Lower lobe of right lung (tissue), 2 donors: ENCODE results near the gene RDH16. TPM values are rescaled to one million over a fixed set of nuclear protein-coding genes. Genes with fewer than 3 reads are reported as not detected.

Experiments used
- ATAC-seq, 2 donors: fragments of 200-7000 bp; cut with Tn5 transposase; one replicate each; pipeline ENCODE4 v1.9.1; 2020 to 2022; ENCODE audit warnings: mild to moderate bottlenecking in 2 of 2, moderate library complexity in 2 of 2
- DNase-seq: peaks from one replicate; pipeline ENCODE4 v3.0.0-alpha.2; 2020
- H3K27ac ChIP-seq: fragments of 200-600 bp; one replicate; pipeline ENCODE4 v1.8.0; 2022
- H3K27me3 ChIP-seq: fragments of 200-600 bp; one replicate; pipeline ENCODE4 v1.8.0; 2022; ENCODE audit warnings: low read depth
- H3K36me3 ChIP-seq: fragments of 200-600 bp; one replicate; pipeline ENCODE4 v1.8.0; 2022; ENCODE audit warnings: mild to moderate bottlenecking
- H3K4me1 ChIP-seq: fragments of 200-600 bp; one replicate; pipeline ENCODE4 v1.8.0; 2022
- H3K4me3 ChIP-seq: fragments of 200-600 bp; one replicate; pipeline ENCODE4 v1.8.0; 2022; ENCODE audit warnings: mild to moderate bottlenecking
- H3K9me3 ChIP-seq: fragments of 200-600 bp; one replicate; pipeline ENCODE4 v1.8.0; 2022
- intact Hi-C: fragments of 100-400 bp; cut with DNase I; formaldehyde crosslinking; loops from one replicate; pipeline ENCODE4 v1.11.0; 2022
- total RNA-seq: library from RNA; stranded (reverse); fragmentation: NEBNext Ultra II Directional; extraction: Animal tissue kit (Norgen Biotek cat#: 25700); gene quantifications from one replicate; pipeline ENCODE4 v1.2.1, GENCODE V29; 2021
- TF ChIP-seq, protein P1 (sequence below): fragments of 200-600 bp; IDR thresholded peaks from one replicate; pipeline ENCODE4 v1.8.0; 2022; ENCODE audit warnings: antibody characterized with exemption, mild to moderate bottlenecking
- donor health status: DM: no; HTN: yes; CAD: no; lungs with severe emphysema.

The RDH16 gene
- total RNA-seq, 1 donor from 2014 or later: 0.53 TPM

DNA sequence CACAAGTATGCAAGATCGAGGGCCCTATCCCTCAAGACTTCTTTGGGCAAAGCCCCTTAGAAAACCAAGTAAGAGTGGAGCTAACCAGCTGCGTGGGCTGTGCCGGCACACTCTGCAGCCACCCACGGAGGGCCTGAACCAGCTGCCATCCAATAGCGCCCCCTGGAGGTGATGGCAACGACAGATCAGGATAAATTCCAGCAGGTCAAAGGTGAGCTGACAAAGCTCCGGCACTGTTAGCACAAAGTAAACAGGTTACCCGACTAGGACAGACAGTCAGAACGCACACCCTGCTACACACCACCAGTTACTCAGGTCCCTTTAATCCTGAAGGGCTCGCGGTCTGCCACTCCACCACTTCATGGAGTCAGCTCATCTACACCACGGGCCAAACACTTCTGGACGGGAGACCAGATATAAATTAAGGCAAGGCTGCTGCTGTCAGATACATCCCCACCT, 44.1 kb upstream of the RDH16 start:
- Histone ChIP-seq H3K27ac (no peak overlapping the region), H3K4me1 (peaks cover 28% of the 10 kb centered on the region), H3K36me3 (peaks cover 50% of the 10 kb centered on the region), H3K27me3 (no peaks in the 10 kb centered on the region), H3K4me3 (no peak overlapping the region), H3K9me3 (no peaks in the 10 kb centered on the region)
- ATAC-seq: peak; percentile 76 to 81
- TF ChIP-seq, protein P1, sequence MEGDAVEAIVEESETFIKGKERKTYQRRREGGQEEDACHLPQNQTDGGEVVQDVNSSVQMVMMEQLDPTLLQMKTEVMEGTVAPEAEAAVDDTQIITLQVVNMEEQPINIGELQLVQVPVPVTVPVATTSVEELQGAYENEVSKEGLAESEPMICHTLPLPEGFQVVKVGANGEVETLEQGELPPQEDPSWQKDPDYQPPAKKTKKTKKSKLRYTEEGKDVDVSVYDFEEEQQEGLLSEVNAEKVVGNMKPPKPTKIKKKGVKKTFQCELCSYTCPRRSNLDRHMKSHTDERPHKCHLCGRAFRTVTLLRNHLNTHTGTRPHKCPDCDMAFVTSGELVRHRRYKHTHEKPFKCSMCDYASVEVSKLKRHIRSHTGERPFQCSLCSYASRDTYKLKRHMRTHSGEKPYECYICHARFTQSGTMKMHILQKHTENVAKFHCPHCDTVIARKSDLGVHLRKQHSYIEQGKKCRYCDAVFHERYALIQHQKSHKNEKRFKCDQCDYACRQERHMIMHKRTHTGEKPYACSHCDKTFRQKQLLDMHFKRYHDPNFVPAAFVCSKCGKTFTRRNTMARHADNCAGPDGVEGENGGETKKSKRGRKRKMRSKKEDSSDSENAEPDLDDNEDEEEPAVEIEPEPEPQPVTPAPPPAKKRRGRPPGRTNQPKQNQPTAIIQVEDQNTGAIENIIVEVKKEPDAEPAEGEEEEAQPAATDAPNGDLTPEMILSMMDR: peak; percentile 80
- intact Hi-C loops: no loop called here
- peak; percentile 80 for DNase-seq

- DNase-seq (no peak), ATAC-seq (no peak)
- Histone ChIP-seq H3K9me3 (no peaks in the 10 kb centered on the region), H3K27me3 (no peaks in the 10 kb centered on the region), H3K27ac (no peak overlapping the region), H3K36me3 (peaks cover 50% of the 10 kb centered on the region), H3K4me1 (peaks cover 25% of the 10 kb centered on the region), H3K4me3 (no peak overlapping the region)
- intact Hi-C loops: no loop called here
- TF ChIP-seq, protein P1: no peak
Measured at GRCh38 chr12:57000393-57000792, 43.0 kb upstream of the RDH16 start.

- Histone ChIP-seq H3K4me1 (peaks cover 17% of the 10 kb centered on the region), H3K9me3 (no peaks in the 10 kb centered on the region), H3K27me3 (no peaks in the 10 kb centered on the region), H3K27ac (no peak overlapping the region), H3K36me3 (peaks cover 47% of the 10 kb centered on the region), H3K4me3 (no peak overlapping the region)
- no peak for DNase-seq
- no peak for ATAC-seq
- TF ChIP-seq, protein P1: no peak
- intact Hi-C loops: no loop called here
Measured at GRCh38 chr12:56999456-56999855, 42.0 kb upstream of the RDH16 start.

DNA sequence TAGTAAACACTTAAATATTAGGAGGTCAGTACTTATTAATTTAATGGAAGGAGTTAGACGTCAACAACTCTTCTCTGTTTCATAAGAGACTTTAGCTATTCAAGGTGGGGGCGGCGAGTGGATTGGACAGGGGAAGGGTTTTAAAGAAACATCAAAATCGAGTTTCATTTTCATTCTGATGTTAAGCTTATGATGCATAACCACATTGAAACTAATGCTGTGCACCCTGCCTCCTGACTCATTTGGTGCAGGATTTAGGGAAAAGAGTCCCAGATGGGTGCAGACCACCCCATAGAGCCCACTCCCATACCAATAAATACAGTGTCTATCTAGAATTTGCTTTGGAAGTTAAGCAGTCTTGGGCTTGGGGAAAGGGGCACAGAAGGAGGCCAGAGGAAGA, 41.6 kb upstream of the RDH16 start:
- no peak for DNase-seq
- peaks cover 17% of the 10 kb centered on the region for H3K4me1 ChIP-seq
- ATAC-seq: no peak
- peaks cover 42% of the 10 kb centered on the region for H3K36me3 ChIP-seq
- no peaks in the 10 kb centered on the region for H3K27me3 ChIP-seq
- H3K9me3 ChIP-seq: no peaks in the 10 kb centered on the region
- intact Hi-C loops: no loop called here
- H3K4me3 ChIP-seq: no peak overlapping the region
- no peak overlapping the region for H3K27ac ChIP-seq
- TF ChIP-seq, protein P1: no peak

- no peaks in the 10 kb centered on the region for H3K27me3 ChIP-seq
- no peak overlapping the region for H3K27ac ChIP-seq
- DNase-seq (no peak), ATAC-seq (no peak)
- H3K4me1 ChIP-seq: peaks cover 17% of the 10 kb centered on the region
- no peak overlapping the region for H3K4me3 ChIP-seq
- peaks cover 36% of the 10 kb centered on the region for H3K36me3 ChIP-seq
- no peaks in the 10 kb centered on the region for H3K9me3 ChIP-seq
- intact Hi-C loops: no loop called here
- TF ChIP-seq, protein P1: no peak
Measured at GRCh38 chr12:56998316-56998715, 40.9 kb upstream of the RDH16 start.
